Esophagus squamous epithelium (tissue), 4 donors: ENCODE measurements around the gene SPATA9.

Source experiments
- POLR2A ChIP-seq, 4 donors: fragments of 450-650 bp; IDR thresholded peaks; one replicate each; pipeline ENCODE4 v1.6.1; 2017; ENCODE audit warnings: antibody characterized with exemption in 4 of 4, mild to moderate bottlenecking in 4 of 4, moderate library complexity in 3 of 4
- TF ChIP-seq, protein P1 (sequence below), 6 experiments: fragments of 450-650 bp in 4 of 6; fragments of 200-600 bp in 2 of 6; sonication (generic) in 2 of 6; IDR thresholded peaks; one replicate each; pipeline ENCODE4 v1.5.1; 2016 to 2019; ENCODE audit warnings: antibody characterized with exemption in 6 of 6, mild to moderate bottlenecking in 4 of 6, moderate library complexity in 4 of 6

GRCh38 chr5:95689680-95690079 lies 6.9 kb upstream of the SPATA9 start:
- TF ChIP-seq, protein P1, sequence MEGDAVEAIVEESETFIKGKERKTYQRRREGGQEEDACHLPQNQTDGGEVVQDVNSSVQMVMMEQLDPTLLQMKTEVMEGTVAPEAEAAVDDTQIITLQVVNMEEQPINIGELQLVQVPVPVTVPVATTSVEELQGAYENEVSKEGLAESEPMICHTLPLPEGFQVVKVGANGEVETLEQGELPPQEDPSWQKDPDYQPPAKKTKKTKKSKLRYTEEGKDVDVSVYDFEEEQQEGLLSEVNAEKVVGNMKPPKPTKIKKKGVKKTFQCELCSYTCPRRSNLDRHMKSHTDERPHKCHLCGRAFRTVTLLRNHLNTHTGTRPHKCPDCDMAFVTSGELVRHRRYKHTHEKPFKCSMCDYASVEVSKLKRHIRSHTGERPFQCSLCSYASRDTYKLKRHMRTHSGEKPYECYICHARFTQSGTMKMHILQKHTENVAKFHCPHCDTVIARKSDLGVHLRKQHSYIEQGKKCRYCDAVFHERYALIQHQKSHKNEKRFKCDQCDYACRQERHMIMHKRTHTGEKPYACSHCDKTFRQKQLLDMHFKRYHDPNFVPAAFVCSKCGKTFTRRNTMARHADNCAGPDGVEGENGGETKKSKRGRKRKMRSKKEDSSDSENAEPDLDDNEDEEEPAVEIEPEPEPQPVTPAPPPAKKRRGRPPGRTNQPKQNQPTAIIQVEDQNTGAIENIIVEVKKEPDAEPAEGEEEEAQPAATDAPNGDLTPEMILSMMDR (IDR thresholded peaks at IDR 0.05) = no peak
- no peak for TF ChIP-seq POLR2A (IDR thresholded peaks at IDR 0.05)
